HG03280 (cell line): Measurements from ENCODE around the gene PGAP6.
"Not testable (repeated sequence)": the region's sequence is repeated elsewhere in the genome, so short reads cannot be mapped to it uniquely, and the experiment has no call there.

Source experiments
- ATAC-seq: cut with Tn5 transposase; IDR thresholded peaks from one replicate; pipeline ENCODE4 v1.9.1; 2021; ENCODE audit warnings: mild to moderate bottlenecking, moderate library complexity; ENCODE audit not compliant: unreplicated experiment

PGAP6 gene

GRCh38 chr16:367333-367903 lies 14.4 kb downstream of the PGAP6 start:
- ATAC-seq = no peak

DNA sequence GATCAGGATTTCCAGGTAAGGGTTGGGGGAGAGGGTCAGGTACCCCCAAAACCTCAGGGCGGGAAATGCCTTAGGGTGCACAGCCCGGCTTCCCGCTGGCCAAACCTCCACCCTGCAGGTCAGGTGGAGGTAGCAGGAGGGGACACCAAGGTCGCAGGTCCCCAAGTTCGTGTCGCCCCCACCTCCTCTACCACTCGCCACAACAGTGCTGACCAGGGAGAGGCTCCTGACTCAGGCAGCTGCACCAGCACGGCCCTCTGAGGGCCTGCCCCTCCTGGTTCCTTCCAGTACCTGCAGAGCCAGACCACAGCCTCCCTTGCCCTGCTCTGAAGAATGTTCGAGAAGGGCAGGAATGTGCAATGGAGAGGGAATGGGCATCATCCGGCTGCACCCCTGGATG lies 15.3 kb downstream of the PGAP6 start:
- no peak for ATAC-seq

GRCh38 chr16:364595-365491 lies 16.9 kb downstream of the PGAP6 start:
- no peak for ATAC-seq

DNA sequence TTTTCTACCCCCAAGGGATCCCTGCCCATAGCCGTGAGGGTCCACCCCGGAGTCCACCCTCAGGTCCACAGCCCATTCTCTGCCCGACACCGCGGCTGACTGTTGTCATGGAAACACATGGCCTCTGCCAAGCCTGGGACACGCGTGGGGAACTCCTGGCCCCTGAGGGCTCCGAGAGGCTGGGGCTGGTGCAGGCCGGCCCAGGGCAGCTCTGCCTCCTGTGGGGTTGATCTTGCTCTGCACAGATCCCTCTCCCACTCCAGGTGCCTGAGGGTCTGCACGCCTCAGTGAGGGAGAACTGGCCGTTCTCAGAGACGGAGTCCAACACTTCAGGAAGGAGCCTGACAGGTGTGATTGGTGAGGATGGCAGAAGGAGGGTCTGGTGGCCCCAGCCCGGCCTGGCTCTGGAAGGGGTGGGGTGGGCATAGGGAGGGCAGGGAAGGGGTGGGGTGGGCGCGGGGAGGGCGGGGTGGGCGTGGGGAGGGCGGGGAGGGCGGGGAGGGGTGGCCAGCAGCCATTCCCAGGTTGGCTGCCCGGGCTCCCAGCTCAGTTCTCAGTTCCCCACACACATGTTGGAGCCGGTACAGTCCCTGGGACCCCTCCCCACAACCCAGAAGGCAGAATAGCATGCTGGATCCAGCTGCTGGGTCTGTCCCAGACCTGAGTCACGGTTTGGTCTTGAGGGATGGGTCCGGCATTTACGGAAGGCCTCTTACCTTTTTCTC lies 17.9 kb downstream of the PGAP6 start:
- ATAC-seq = no peak

DNA sequence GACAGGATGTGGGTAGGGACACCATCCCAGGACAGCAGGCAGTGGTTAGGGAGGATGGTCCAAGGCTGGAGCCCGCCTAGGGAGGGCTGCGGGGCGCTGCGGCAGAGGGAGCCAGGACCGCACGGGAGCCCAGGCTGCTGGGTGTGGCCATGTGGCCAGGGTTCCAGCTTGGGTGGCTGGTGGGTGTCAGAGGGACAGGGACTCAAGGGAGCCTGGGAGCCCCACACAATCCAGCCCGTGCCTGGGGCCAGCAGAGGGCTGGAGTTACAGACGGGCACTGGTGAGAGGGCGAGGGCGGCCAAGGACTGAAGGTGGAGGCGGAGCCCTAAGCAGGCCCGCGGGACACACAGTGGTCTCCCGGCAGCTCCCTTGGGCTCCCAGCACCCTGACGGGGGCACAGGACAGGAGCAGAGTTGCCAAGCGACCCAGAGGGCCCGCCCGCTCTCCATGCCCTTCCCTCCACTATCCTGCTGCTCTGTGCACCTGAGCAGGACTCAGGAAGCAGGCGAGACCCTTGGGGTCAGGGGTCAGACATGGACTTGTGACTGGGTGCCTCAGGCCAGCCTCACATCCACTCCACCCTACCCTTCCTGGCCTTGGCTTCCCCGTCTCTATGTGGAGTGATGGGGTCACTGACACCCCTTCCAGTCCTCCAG lies 18.5 kb downstream of the PGAP6 start:
- no peak for ATAC-seq

DNA sequence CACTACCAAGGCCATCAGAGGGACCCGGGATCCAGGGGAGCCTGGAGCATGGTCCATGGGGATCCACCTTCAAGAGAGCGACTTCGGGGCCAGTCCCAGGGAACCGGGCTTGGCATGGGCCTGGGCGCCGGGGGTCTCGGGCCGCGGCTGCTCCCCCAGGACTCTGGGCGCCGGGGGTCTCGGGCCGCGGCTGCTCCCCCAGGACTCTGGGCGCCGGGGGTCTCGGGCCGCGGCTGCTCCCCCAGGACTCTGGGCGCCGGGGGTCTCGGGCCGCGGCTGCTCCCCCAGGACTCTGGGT lies 19.1 kb downstream of the PGAP6 start:
- not testable (repeated sequence) for ATAC-seq

- no peak for ATAC-seq
Observed at GRCh38 chr16:361872-362701, 19.7 kb downstream of the PGAP6 start.

- no peak for ATAC-seq
Observed at GRCh38 chr16:361341-361871, 20.4 kb downstream of the PGAP6 start.

DNA sequence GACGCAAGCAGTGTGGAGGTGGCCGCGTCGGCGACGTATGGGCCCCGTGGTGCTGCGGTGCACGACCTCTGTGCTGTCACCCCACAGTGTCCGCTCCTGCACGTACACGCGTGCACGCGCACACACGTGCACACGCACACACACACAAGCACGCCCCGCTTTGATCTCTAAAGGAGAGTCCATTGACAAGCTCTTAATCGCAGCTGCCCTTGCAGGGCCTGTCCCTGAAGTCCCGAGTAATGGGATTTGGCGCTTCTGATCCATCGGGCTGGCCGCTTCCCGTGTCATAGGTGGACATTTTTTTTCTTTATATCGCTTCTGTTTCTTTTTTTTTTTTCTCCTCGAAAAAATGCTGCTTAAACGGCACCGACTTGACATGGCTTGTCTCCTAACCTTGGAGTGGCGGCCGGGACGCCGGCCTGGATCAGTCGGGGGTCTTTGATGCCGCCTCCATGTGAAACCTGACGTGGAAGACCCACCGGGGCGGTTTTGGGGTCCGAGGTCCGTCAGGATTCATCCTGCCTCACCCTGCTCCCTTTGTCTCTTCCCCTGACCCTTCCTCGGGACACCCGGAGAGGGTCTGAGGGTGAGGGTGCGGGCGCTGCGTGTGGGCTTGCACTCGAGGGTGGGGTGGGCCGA lies 21.0 kb downstream of the PGAP6 start:
- no peak for ATAC-seq

DNA sequence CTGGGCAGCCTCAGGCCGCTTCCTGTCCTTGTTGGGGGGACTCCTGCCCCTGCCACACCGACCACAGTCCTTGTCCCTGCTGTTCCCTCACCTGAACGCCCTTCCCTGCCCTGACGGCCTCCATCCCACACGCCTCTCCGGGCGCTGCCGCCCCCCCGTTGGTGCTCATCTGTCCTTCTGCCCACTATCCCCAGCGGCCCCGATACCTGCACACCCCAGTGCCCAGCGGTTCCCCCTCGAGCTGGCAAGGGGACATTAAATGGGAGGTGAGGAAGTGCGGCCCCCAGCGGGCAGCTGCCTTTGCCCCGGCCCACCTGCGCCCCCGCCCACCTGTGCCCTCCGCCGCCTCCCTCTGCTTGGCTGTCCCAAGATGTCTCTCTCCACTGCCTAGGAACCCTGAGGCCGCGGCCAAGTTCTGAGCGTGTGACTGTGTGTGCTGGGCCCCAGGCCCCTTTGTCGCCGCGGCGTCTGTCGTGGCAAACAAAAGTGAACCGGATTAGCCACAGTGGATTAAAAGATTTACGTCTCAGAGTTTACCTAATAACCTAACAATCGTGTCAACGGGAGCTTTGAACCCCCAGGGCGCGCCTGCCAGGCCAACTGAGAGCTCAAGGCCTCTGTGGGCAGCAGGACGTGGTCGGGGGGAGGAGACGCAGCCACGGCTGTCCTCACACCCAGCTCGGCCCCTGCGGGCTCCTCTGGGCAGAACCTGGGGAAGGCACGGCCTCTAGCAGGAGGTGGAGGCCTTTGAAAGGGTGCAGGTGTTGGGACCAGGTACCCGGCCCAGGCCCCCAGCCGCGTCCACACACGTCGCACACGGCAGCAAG lies 21.7 kb downstream of the PGAP6 start:
- ATAC-seq = no peak

DNA sequence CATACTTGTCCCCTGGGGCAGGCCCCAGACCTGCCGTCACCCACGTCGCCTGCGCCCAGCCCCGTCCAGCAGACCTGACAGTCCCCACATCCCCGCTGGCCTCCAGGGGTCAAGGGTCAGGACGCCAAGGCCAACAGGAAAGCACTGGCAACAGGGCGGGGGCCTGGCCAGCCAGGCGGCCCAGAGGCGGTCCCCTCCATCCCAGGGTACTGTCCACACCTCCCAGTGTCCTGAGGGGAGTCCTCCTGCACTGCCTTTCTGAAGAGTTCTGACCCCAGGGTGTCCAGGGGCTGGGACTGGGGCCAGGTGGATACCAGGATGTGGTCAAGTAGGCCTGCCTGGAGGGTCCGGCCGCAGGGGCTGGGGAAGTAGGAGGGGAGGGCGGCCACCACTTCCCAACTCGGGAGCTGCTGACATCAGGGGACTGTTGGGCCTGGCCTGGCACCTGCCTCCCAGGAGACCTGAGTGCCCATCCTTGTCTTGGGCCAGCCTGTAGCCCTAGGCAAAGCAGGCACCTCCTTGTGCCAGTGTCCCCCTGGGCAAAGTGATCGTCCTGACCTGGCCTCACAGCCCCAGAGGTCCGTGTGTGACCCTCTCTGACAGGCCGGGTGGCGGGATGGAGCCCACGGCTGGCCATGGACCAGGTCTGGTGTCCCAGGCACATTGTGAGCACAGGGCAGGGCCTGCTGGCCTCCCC lies 22.6 kb downstream of the PGAP6 start:
- ATAC-seq = no peak

DNA sequence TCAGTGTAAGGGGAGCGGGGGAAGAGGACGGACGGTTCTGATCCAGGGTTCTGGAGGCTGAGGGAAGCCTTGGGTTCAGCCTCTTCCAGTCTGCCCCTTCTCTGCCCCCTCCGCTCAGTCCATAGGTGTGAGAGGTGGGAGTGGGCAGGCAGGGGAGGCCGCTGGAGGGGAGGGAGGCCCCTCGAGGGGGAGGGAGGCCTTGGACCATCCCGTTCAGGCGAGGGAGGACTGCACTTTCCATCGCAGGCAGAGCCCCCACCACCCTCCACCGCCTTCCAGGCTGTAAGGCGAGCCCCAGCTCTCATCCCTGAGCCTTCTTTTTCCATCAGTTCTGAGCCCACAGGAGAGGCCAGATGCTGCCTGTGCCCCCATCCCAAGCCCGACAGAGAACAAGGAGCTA lies 25.0 kb downstream of the PGAP6 start:
- no peak for ATAC-seq

- no peak for ATAC-seq
Observed at GRCh38 chr16:354971-355461, 26.8 kb downstream of the PGAP6 start.

GRCh38 chr16:354291-354881 lies 27.4 kb downstream of the PGAP6 start:
- ATAC-seq = no peak

GRCh38 chr16:353404-354290 lies 28.1 kb downstream of the PGAP6 start:
- peak; percentile 3 for ATAC-seq

GRCh38 chr16:352547-353403 lies 29.0 kb downstream of the PGAP6 start, which contains the start of gene AXIN1:
AXIN1 (minus strand) TSS chr16:352723; CDS start chr16:347025, 5,698 bp downstream.
- ATAC-seq = peak; percentile 70
